Activated CD8-positive, alpha-beta memory T cell treated with anti-CD3 and anti-CD28 coated beads, Interleukin-2, amount 50 U/mL, for 1 hour (primary cell): ENCODE results near the gene CHCHD5.
A peak's percentile ranks its signal among the peaks of the same experiment; 100 is the strongest.

Experiments
- DNase-seq: peaks from one replicate; pipeline ENCODE4 v3.0.0-alpha.2; 2020; ENCODE audit errors: extremely low read depth

Gene CHCHD5

DNA sequence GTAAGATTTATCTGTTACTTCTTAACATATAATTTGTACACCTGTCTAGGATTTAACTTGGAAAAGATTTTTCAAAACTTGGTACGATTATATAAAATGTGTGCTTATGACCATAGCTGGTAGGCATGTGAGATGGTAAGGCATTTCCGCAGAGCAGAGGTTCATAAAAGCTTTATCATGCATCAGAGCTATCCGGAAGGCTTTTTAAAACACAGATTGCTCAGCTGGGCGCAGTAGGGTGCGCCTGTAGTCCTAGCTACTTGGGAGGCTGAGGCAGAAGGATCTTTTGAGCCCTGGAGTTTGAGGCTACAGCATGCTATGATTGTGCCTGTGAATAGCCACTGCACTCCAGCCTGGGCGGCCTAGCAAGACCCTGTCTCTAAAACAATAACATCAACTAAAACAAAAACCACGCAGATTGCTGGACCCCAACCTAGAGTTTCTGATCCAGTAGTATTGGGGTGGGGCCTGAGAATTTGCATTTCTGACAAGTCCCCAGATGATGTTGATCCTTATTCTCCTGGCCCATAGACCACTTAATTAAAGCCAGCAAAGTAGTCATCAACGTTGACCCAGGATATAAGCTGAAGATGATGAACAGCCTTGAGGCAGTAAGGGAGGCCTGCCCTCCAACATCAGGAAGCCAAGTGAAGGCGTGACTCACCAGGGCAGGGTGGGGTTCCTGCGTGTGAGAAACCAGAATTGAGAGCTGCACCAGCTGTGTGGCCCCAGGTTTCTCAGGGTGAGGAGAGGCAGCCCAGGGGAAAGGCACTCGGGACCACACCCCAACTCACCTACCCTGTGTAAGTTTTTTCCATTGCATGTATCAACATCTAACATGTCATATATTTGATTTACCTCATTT, 39.7 kb downstream of the CHCHD5 start:
- peak; percentile 66 for DNase-seq

- no peak for DNase-seq
Observed at GRCh38 chr2:112625474-112626114, 41.2 kb downstream of the CHCHD5 start.

GRCh38 chr2:112626604-112627059, 42.2 kb downstream of the CHCHD5 start:
- DNase-seq: no peak

DNA sequence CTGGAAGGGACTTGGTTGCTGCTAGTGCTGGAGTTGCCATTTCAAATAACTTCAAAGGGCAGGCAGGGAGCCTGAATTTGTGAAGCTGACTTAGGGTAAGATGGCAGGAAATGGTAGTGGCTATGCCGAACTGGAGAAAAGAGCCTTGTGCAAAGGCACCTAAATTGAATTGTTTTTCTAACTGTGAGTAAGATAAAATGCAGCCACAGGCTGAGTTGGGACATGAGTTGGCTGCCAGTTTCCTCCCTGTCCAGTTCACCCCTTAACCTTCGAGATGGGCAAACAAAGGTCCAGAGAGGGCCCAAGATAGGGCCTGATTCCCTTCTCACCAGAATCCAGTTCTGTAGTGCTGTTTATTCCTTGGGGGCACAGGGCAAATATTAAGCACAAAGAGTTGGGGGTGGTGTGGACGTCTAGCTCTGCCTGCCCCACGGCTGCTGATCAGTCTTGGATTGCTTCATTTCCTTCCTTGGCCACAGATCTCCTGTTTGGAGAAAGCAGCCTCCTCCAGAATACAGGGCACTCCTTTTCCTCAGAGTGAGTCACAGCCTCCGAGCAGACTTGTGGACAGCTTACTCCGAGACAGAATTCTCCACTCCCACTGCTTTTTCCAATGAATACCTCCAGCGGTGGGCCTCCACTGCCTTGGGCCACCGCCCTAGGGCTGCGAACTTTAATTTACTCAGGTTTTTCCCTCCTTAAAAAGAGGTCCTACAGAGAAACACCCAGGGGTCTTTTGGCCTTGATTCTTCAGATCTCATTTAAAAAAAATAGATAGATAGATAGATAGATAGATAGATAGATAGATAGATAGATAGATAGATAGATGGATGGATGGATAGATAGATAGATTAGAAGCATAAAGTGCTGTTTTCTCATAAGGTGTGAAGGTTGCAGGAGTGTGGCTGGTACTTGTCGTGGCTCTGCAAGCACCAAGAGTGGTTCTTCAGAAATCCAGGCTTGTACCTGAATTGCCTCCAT, 42.9 kb downstream of the CHCHD5 start:
- no peak for DNase-seq

- no peak for DNase-seq
Observed at GRCh38 chr2:112629224-112629623, 44.8 kb downstream of the CHCHD5 start.

GRCh38 chr2:112629823-112630222, 45.4 kb downstream of the CHCHD5 start:
- DNase-seq: no peak

DNA sequence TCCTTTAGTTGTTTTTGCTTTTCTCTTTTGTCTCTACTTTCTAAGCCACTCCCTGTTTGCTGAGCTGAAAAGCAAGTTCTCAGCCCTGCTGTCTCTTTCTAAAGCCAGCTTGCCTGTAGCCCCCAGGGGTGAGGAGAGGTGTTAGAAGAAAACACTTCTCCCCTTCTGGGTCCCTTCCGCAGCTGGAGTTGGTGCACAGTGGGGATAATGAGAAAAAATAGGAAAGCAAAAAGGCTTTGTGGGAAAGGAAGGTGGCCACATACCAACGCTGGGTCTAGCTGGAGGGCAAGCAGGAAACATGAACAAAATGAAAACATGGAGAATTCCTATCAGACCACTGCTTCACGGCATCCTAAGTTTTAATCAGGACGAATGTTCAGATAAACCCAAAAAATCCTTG, 45.9 kb downstream of the CHCHD5 start:
- DNase-seq: no peak

DNA sequence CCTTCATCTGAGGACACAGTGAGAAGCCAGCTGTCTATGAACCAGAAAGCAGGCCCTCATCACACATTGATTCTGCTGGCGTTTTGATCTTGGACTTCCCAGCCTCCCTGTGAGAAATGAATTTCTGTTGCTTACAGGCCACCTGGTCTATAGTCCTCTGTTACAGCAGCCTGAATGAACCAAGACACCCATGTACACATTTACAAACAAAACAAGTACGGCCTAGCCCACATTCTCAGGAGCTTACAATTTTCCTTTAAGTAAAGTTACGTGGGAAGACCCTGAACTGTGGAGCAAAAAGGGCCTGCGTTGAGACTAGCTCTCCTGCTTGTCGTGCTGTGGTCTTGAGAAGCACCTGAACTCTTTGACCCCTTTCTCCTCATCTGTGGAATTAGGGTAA, 49.3 kb downstream of the CHCHD5 start:
- DNase-seq: no peak

DNA sequence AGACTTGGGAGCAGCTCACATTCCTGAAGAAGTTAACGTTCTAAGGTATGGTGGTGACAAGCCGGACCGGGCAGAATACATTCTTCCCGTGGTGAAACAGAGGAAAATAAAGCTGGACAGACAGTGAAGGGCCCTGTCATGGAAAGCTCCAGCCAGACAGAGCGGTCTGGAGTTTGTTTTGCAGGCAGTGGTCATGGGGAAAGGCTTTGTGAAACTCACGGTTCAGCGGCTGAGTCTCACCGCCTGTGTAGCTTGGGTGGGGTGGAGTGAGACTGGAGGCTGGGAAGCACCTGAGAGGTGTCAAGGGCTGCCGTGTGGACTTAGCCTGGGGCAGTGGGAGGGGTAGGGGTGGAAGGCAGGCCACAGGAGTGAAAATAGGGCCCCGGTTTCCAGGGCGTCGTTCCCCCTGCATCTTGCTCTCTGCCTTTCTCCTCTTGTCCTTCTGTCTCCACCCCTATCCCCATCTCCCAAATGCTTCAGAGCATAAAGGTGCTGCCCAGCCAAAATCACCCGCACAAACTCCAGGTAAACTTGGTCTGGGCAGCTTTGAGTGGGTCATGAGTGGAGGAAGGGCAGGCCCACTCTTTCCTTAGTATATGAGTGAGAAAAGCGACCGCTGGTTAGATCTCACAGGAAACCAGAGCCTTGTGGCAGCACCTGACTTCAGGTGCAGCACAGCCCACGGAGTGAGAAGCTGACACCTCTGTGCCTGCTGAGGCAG, 49.9 kb downstream of the CHCHD5 start:
- DNase-seq: no peak

GRCh38 chr2:112634874-112635157, 50.4 kb downstream of the CHCHD5 start:
- DNase-seq: no peak

- no peak for DNase-seq
Observed at GRCh38 chr2:112636605-112637288, 52.3 kb downstream of the CHCHD5 start.

- no peak for DNase-seq
Observed at GRCh38 chr2:112637289-112637660, 52.9 kb downstream of the CHCHD5 start.
